ENCODE measurements around the gene CORO6.

DNA sequence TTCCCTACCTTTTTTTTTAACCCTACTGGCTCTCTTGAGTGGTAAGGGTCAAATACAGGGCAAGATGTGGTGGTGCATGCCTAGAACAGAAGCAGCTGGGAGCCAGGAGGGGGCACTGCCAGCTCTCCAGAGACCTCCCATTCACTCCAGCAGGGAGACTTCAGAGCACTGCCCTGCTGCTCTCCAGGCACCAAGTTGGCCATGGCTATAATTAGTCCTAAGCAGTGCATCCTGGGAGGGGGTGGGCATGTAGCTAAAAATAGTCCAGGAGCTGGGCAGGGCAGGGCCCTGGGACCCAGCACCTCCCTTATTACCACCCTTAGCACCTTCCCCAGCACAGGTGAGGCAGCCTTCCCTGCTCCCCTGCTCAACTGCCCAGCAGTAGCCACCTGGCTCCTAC, 3.5 kb downstream of the CORO6 start:
- TF ChIP-seq POLR2AphosphoS5 (IDR thresholded peaks at IDR 0.05): no peak
- TF ChIP-seq, protein P1, sequence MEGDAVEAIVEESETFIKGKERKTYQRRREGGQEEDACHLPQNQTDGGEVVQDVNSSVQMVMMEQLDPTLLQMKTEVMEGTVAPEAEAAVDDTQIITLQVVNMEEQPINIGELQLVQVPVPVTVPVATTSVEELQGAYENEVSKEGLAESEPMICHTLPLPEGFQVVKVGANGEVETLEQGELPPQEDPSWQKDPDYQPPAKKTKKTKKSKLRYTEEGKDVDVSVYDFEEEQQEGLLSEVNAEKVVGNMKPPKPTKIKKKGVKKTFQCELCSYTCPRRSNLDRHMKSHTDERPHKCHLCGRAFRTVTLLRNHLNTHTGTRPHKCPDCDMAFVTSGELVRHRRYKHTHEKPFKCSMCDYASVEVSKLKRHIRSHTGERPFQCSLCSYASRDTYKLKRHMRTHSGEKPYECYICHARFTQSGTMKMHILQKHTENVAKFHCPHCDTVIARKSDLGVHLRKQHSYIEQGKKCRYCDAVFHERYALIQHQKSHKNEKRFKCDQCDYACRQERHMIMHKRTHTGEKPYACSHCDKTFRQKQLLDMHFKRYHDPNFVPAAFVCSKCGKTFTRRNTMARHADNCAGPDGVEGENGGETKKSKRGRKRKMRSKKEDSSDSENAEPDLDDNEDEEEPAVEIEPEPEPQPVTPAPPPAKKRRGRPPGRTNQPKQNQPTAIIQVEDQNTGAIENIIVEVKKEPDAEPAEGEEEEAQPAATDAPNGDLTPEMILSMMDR (IDR thresholded peaks at IDR 0.05; ENCODE audit: poor library complexity, severe bottlenecking): no peak
- TF ChIP-seq EZH2 (IDR thresholded peaks at IDR 0.05; ENCODE audit: borderline replicate concordance, insufficient read depth, low read length, poor library complexity, severe bottlenecking): no peak
- TF ChIP-seq SMC3 (conservative IDR thresholded peaks at IDR 0.05; ENCODE audit: poor library complexity): no peak
- TF ChIP-seq, protein P2, sequence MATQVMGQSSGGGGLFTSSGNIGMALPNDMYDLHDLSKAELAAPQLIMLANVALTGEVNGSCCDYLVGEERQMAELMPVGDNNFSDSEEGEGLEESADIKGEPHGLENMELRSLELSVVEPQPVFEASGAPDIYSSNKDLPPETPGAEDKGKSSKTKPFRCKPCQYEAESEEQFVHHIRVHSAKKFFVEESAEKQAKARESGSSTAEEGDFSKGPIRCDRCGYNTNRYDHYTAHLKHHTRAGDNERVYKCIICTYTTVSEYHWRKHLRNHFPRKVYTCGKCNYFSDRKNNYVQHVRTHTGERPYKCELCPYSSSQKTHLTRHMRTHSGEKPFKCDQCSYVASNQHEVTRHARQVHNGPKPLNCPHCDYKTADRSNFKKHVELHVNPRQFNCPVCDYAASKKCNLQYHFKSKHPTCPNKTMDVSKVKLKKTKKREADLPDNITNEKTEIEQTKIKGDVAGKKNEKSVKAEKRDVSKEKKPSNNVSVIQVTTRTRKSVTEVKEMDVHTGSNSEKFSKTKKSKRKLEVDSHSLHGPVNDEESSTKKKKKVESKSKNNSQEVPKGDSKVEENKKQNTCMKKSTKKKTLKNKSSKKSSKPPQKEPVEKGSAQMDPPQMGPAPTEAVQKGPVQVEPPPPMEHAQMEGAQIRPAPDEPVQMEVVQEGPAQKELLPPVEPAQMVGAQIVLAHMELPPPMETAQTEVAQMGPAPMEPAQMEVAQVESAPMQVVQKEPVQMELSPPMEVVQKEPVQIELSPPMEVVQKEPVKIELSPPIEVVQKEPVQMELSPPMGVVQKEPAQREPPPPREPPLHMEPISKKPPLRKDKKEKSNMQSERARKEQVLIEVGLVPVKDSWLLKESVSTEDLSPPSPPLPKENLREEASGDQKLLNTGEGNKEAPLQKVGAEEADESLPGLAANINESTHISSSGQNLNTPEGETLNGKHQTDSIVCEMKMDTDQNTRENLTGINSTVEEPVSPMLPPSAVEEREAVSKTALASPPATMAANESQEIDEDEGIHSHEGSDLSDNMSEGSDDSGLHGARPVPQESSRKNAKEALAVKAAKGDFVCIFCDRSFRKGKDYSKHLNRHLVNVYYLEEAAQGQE (IDR thresholded peaks at IDR 0.05; ENCODE audit: borderline replicate concordance): no peak
- no peak for TF ChIP-seq RAD21 (conservative IDR thresholded peaks at IDR 0.05)

All from neural cell (in vitro differentiated cells).